ELF-1 (cell line): ENCODE measurements around the gene DCDC2.
"Not testable (repeated sequence)": the region's sequence is repeated elsewhere in the genome, so short reads cannot be mapped to it uniquely, and the experiment has no call there.

Experiments
- DNase-seq: peaks from one replicate; pipeline ENCODE4 v3.0.0-alpha.2; 2016; ENCODE audit warnings: low read depth, low spot score

Gene DCDC2

GRCh38 chr6:24148684-24149083 is 209.2 kb downstream of the DCDC2 start:
- no peak for DNase-seq

- DNase-seq, result no peak
Observed at GRCh38 chr6:24148154-24148570, 209.7 kb downstream of the DCDC2 start.

GRCh38 chr6:24147511-24148153 is 210.2 kb downstream of the DCDC2 start:
- DNase-seq, result no peak

- no peak for DNase-seq
Observed at GRCh38 chr6:24146871-24147270, 211.0 kb downstream of the DCDC2 start.

GRCh38 chr6:24145690-24146131 is 212.1 kb downstream of the DCDC2 start:
- no peak for DNase-seq

- DNase-seq, result not testable (repeated sequence)
Observed at GRCh38 chr6:24142733-24143132, 215.1 kb downstream of the DCDC2 start.

GRCh38 chr6:24140591-24140990 is 217.3 kb downstream of the DCDC2 start:
- peak; percentile 6 for DNase-seq

GRCh38 chr6:24139639-24140038 is 218.2 kb downstream of the DCDC2 start:
- no peak for DNase-seq

GRCh38 chr6:24139080-24139479 is 218.8 kb downstream of the DCDC2 start:
- no peak for DNase-seq

- no peak for DNase-seq
Observed at GRCh38 chr6:24131751-24132150, 226.1 kb downstream of the DCDC2 start.

- no peak for DNase-seq
Observed at GRCh38 chr6:24127316-24127715, 230.5 kb downstream of the DCDC2 start.

- DNase-seq, result peak; percentile 88
Observed at GRCh38 chr6:24126586-24127192, 231.2 kb downstream of the DCDC2 start.

GRCh38 chr6:24125980-24126379 is 231.9 kb downstream of the DCDC2 start, which contains the start of gene NRSN1:
NRSN1 (plus strand) TSS chr6:24126215; CDS start chr6:24134328, 8,113 bp downstream.
- DNase-seq, result peak; percentile 75

- no peak for DNase-seq
Observed at GRCh38 chr6:24122139-24122538, 235.7 kb downstream of the DCDC2 start.
